Kidney (tissue), 14 donors: Measurements from ENCODE around the gene ESYT3. TPM values are rescaled to one million over a fixed set of nuclear protein-coding genes. Genes with fewer than 3 reads are reported as not detected.
"Not testable (repeated sequence)": the region's sequence is repeated elsewhere in the genome, so short reads cannot be mapped to it uniquely, and the experiment has no call there.

Experiments used
- DNase-seq, 5 donors: peaks; one replicate each; pipeline ENCODE4 v3.0.0-alpha.2; 2013 to 2020
- FAIRE-seq: peaks from 2 replicates; lab custom pipeline; 2012; peaks lifted over from hg19 to GRCh38; lab: Jason Lieb, UNC
- H3K27ac ChIP-seq, 2 donors: one replicate each; pipeline ENCODE4 v1.7.0; 2013; ENCODE audit warnings: low read depth in 2 of 2, low read length in 2 of 2, inconsistent platforms in 1 of 2
- H3K27me3 ChIP-seq: one replicate; pipeline ENCODE4 v1.7.1; 2013; ENCODE audit warnings: low read length, inconsistent platforms; ENCODE audit not compliant: control insufficient read depth, insufficient read depth
- H3K36me3 ChIP-seq, 3 donors: one replicate each; pipeline versions ENCODE4 v1.7.0 to v1.7.1; 2013; ENCODE audit warnings: low read length in 3 of 3, control low read depth in 1 of 3, inconsistent platforms in 1 of 3; ENCODE audit not compliant: insufficient read depth in 3 of 3, control insufficient read depth in 2 of 3
- H3K4me1 ChIP-seq, 3 donors: one replicate each; pipeline versions ENCODE4 v1.7.0 to v1.7.1; 2013; ENCODE audit warnings: low read length in 3 of 3, inconsistent platforms in 1 of 3, low read depth in 1 of 3; ENCODE audit not compliant: control insufficient read depth in 2 of 3, insufficient read depth in 2 of 3
- H3K4me3 ChIP-seq, 3 donors: one replicate each; pipeline versions ENCODE4 v1.7.0 to v1.8.1; 2013; ENCODE audit warnings: low read length in 3 of 3, control low read depth in 1 of 3, inconsistent platforms in 1 of 3
- H3K9ac ChIP-seq, 3 donors: one replicate each; pipeline versions ENCODE4 v1.7.0 to v1.7.1; 2013; ENCODE audit warnings: low read length in 3 of 3, control low read depth in 1 of 3, inconsistent platforms in 1 of 3
- H3K9me3 ChIP-seq, 3 donors: one replicate each; pipeline versions ENCODE4 v1.7.0 to v1.7.1; 2013; ENCODE audit warnings: low read length in 3 of 3, control low read depth in 1 of 3, inconsistent platforms in 1 of 3; ENCODE audit not compliant: control insufficient read depth in 2 of 3, insufficient read depth in 1 of 3
- CTCF ChIP-seq: IDR thresholded peaks from 3 replicates; pipeline ENCODE4 v1.5.1; 2012; ENCODE audit warnings: mild to moderate bottlenecking, moderate library complexity, borderline replicate concordance; ENCODE audit not compliant: insufficient read depth; ENCODE audit errors: extremely low read depth
- intact Hi-C: fragments of 100-400 bp; cut with DNase I; formaldehyde crosslinking; loops from one replicate; pipeline ENCODE4 v1.11.1; 2022
- polyA plus RNA-seq: library from polyadenylated mRNA; stranded (reverse); fragments of 350-450 nt; fragmentation: Illumina TruSeq; extraction: RNeasy Lipid Tissue Mini Kit (QIAGEN cat#74804); gene quantifications from one replicate; pipeline ENCODE4 v1.2.3, GENCODE V29; 2014; ENCODE audit warnings: low read depth, low replicate concordance; ENCODE audit not compliant: insufficient read depth
- total RNA-seq: library from RNA; stranded (reverse); fragmentation: NEBNext Ultra II Directional; extraction: Animal tissue kit (Norgen Biotek cat#: 25700); gene quantifications from one replicate; pipeline ENCODE4 v1.2.1, GENCODE V29; 2021
- donor health status: control.
- donor health status: control.
- donor health status: control.
- donor health status: control.
- donor health status: control.
- donor health status: DM: yes; HTN: yes; CAD: no.
- donor health status: Normal renal cell carcinoma (clear cell type).

Gene ESYT3
- total and polyA plus RNA-seq, 2 donors from 2014 or later: 1.5 to 5.3 TPM

GRCh38 chr3:138486580-138486979, 52.2 kb downstream of the ESYT3 start:
- H3K4me1 ChIP-seq, H3K36me3 ChIP-seq, H3K9ac ChIP-seq, H3K4me3 ChIP-seq, DNase-seq, intact Hi-C loops, H3K27me3 ChIP-seq, FAIRE-seq, H3K27ac ChIP-seq: not testable (repeated sequence)
- peaks cover 0 to 20% (median 4%) of the 10 kb centered on the region in 3 donors for H3K9me3 ChIP-seq

- TF ChIP-seq CTCF: no peak
- FAIRE-seq: no peak
- H3K27ac ChIP-seq: no peak overlapping the region
Measured at GRCh38 chr3:138491971-138492370, 57.6 kb downstream of the ESYT3 start.

GRCh38 chr3:138492980-138493675, 58.7 kb downstream of the ESYT3 start:
- Histone ChIP-seq H3K27me3 (no peaks in the 10 kb centered on the region), H3K27ac (no peak overlapping the region), H3K36me3 (peaks cover 0 to 8% (median 4%) of the 10 kb centered on the region in 3 donors), H3K4me1 (peaks cover 0 to 4% (median 0%) of the 10 kb centered on the region in 3 donors), H3K4me3 (no peak overlapping the region), H3K9ac (no peak overlapping the region), H3K9me3 (peaks cover 0 to under 1% (median 0%) of the 10 kb centered on the region in 3 donors)
- intact Hi-C loops: no loop called here
- DNase-seq (no peak), FAIRE-seq (no peak)
- no peak for TF ChIP-seq CTCF

More at GRCh38 chr3:138491971-138492370, 57.6 kb downstream of the ESYT3 start:
- H3K9me3 ChIP-seq: peaks cover 0 to 11% (median 4%) of the 10 kb centered on the region in 3 donors
- no peak overlapping the region for H3K9ac ChIP-seq
- no peak overlapping the region for H3K4me3 ChIP-seq
- H3K27me3 ChIP-seq: no peaks in the 10 kb centered on the region
- peaks cover 0 to 8% (median 4%) of the 10 kb centered on the region in 3 donors for H3K36me3 ChIP-seq
- H3K4me1 ChIP-seq: peaks cover 0 to 4% (median 0%) of the 10 kb centered on the region in 3 donors
- intact Hi-C loops: no loop called here
- DNase-seq: no peak

GRCh38 chr3:138493804-138494606, 59.6 kb downstream of the ESYT3 start:
- DNase-seq: no peak
- FAIRE-seq: no peak
- TF ChIP-seq CTCF: no peak
- H3K4me3 ChIP-seq: no peak overlapping the region
- intact Hi-C loops: no loop called here
- H3K27ac ChIP-seq: no peak overlapping the region
- peaks cover 0 to 8% (median 4%) of the 10 kb centered on the region in 3 donors for H3K36me3 ChIP-seq
- no peaks in the 10 kb centered on the region for H3K27me3 ChIP-seq
- no peak overlapping the region for H3K9ac ChIP-seq
- peaks cover 0 to 4% (median 0%) of the 10 kb centered on the region in 3 donors for H3K4me1 ChIP-seq
- H3K9me3 ChIP-seq: no peaks in the 10 kb centered on the region
